Measurements from ENCODE around the gene HECTD3.

HECTD3 gene

DNA sequence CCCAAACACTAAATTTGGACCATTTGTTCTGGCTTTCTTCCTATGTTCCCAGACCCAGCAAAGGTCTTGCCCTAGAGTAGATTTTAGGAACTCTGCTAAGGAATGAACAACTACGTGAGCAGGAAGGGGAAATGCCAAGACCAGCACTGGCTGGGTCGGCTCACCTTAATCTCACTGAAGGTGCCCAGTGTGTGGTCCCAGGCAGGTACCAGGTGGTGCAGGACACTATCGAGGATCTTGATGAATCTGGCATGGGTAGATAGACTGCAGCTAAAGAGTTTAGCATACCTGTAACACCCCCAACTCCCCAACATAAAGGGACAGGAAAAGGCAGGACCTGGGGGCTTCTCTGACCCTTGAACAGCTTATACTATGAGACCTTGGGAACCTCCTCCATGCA lies 3.0 kb downstream of the HECTD3 start:
- H3K27ac ChIP-seq (replicated peaks) = no peak overlapping the region
- TF ChIP-seq POLR2AphosphoS5 (IDR thresholded peaks at IDR 0.05; ENCODE audit: low read depth) = no peak
- no peak for TF ChIP-seq GABPA (IDR thresholded peaks at IDR 0.05; ENCODE audit: low read depth)
- TF ChIP-seq, protein P1, sequence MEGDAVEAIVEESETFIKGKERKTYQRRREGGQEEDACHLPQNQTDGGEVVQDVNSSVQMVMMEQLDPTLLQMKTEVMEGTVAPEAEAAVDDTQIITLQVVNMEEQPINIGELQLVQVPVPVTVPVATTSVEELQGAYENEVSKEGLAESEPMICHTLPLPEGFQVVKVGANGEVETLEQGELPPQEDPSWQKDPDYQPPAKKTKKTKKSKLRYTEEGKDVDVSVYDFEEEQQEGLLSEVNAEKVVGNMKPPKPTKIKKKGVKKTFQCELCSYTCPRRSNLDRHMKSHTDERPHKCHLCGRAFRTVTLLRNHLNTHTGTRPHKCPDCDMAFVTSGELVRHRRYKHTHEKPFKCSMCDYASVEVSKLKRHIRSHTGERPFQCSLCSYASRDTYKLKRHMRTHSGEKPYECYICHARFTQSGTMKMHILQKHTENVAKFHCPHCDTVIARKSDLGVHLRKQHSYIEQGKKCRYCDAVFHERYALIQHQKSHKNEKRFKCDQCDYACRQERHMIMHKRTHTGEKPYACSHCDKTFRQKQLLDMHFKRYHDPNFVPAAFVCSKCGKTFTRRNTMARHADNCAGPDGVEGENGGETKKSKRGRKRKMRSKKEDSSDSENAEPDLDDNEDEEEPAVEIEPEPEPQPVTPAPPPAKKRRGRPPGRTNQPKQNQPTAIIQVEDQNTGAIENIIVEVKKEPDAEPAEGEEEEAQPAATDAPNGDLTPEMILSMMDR (IDR thresholded peaks at IDR 0.05; ENCODE audit: insufficient read depth, low read length) = no peak
- no peak for TF ChIP-seq SPI1 (IDR thresholded peaks at IDR 0.05; ENCODE audit: borderline replicate concordance, low read depth)
- TF ChIP-seq, protein P2, sequence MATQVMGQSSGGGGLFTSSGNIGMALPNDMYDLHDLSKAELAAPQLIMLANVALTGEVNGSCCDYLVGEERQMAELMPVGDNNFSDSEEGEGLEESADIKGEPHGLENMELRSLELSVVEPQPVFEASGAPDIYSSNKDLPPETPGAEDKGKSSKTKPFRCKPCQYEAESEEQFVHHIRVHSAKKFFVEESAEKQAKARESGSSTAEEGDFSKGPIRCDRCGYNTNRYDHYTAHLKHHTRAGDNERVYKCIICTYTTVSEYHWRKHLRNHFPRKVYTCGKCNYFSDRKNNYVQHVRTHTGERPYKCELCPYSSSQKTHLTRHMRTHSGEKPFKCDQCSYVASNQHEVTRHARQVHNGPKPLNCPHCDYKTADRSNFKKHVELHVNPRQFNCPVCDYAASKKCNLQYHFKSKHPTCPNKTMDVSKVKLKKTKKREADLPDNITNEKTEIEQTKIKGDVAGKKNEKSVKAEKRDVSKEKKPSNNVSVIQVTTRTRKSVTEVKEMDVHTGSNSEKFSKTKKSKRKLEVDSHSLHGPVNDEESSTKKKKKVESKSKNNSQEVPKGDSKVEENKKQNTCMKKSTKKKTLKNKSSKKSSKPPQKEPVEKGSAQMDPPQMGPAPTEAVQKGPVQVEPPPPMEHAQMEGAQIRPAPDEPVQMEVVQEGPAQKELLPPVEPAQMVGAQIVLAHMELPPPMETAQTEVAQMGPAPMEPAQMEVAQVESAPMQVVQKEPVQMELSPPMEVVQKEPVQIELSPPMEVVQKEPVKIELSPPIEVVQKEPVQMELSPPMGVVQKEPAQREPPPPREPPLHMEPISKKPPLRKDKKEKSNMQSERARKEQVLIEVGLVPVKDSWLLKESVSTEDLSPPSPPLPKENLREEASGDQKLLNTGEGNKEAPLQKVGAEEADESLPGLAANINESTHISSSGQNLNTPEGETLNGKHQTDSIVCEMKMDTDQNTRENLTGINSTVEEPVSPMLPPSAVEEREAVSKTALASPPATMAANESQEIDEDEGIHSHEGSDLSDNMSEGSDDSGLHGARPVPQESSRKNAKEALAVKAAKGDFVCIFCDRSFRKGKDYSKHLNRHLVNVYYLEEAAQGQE (IDR thresholded peaks at IDR 0.05; ENCODE audit: insufficient replicate concordance, low read depth) = no peak
- H3K27me3 ChIP-seq (ENCODE audit: insufficient read depth, poor library complexity, severe bottlenecking) = no peaks in the 10 kb centered on the region
- H3K4me3 ChIP-seq (replicated peaks; ENCODE audit: insufficient read depth, low read length) = no peak overlapping the region
- DNase-seq (ENCODE audit: low read depth in 1 of 2, low spot score in 1 of 2) = no peak

DNA sequence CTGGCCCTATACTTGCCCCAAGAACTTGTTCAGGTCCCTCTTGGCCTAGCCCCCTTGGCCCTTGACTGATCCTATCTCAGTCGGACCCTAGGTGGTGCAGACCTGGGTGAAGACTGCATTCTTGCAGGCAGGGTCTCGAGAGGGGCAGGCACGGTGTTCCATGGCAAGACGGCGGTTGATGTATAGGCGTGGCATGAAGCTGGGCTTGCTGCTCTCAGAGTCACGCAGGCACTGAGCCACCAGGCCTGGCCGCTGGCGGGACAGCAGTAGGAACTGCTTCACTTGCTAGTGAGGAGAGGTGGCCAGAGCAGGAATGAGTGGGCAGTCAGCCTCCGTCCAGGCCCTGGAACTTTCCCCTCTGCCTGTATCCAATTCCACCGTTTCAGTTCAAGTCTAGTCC lies 3.8 kb downstream of the HECTD3 start:
- no peaks in the 10 kb centered on the region for H3K27me3 ChIP-seq (ENCODE audit: insufficient read depth, poor library complexity, severe bottlenecking)
- H3K27ac ChIP-seq (replicated peaks) = no peak overlapping the region
- no peak for TF ChIP-seq SPI1 (IDR thresholded peaks at IDR 0.05; ENCODE audit: borderline replicate concordance, low read depth)
- no peak for DNase-seq (ENCODE audit: low read depth in 1 of 2, low spot score in 1 of 2)
- H3K4me3 ChIP-seq (replicated peaks; ENCODE audit: insufficient read depth, low read length) = no peak overlapping the region

DNA sequence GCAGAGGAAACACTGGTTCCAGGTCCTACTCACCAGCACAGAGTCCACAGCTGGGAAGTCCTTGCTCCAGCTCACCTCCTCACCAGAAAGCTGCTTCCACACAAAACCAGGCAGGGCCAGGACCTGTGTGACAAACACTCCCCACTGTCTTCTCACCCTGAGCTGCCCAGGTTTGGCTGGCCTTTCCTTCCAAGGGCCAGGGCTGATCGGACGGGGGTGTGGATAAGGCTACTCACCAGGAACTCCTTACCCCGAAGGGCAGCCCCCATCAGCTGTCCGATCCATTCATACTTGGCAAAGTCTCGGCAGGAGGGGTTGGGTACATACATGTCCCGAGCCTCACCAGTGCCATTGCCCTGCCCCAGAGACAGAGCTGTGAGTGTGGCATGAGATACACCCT lies 5.4 kb downstream of the HECTD3 start:
- no peak overlapping the region for H3K27ac ChIP-seq (replicated peaks)

DNA sequence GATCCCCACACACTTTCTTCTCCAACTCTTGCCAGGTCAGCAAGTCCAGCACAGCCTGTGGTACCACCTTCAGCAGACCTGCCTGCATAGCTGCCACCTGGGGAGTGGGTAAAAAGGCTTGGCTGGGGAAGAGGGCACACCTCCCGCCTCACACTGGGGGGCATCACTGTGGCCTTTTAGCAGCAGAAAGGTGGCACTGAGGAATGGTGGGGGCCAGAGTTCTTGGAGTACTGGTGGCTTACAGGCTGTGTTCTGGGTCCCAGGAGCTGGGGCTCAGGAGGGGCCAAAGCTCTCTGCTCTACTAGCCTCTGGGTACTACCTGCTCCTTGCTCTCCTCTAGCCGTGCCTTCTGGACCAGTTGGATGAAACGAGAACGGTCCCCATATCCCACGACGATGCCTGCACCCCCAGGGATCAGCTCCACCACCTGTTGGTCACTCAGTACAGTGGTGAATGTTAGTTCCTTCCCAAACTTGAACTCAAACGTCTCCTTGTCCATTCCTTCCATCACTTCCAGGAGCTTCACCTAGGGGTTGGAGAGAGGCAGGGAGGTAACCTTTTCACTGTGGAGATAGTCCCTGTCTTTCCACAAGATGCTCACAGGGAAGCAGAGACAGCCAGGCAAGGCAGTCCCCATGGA lies 6.7 kb downstream of the HECTD3 start:
- DNase-seq (ENCODE audit: low read depth in 1 of 2, low spot score in 1 of 2) = no peak
- no peaks in the 10 kb centered on the region for H3K27me3 ChIP-seq (ENCODE audit: insufficient read depth, poor library complexity, severe bottlenecking)
- H3K27ac ChIP-seq (replicated peaks) = no peak overlapping the region
- H3K4me3 ChIP-seq (replicated peaks; ENCODE audit: insufficient read depth, low read length) = no peak overlapping the region
- no peak for TF ChIP-seq SPI1 (IDR thresholded peaks at IDR 0.05; ENCODE audit: borderline replicate concordance, low read depth)
- TF ChIP-seq, protein P1 (IDR thresholded peaks at IDR 0.05; ENCODE audit: insufficient read depth, low read length) = no peak
- no peak for TF ChIP-seq POLR2AphosphoS5 (IDR thresholded peaks at IDR 0.05; ENCODE audit: low read depth)
- TF ChIP-seq, protein P2 (IDR thresholded peaks at IDR 0.05; ENCODE audit: insufficient replicate concordance, low read depth) = no peak
- TF ChIP-seq GABPA (IDR thresholded peaks at IDR 0.05; ENCODE audit: low read depth) = no peak

More for the DNA sequence above, 5.4 kb downstream of the HECTD3 start:
- Histone ChIP-seq H3K27me3 (ENCODE audit: insufficient read depth, poor library complexity, severe bottlenecking) (no peaks in the 10 kb centered on the region), H3K4me3 (replicated peaks; ENCODE audit: insufficient read depth, low read length) (no peak overlapping the region)
- DNase-seq (ENCODE audit: low read depth in 1 of 2, low spot score in 1 of 2) = no peak
- TF ChIP-seq POLR2AphosphoS5 (IDR thresholded peaks at IDR 0.05; ENCODE audit: low read depth) = no peak

DNA sequence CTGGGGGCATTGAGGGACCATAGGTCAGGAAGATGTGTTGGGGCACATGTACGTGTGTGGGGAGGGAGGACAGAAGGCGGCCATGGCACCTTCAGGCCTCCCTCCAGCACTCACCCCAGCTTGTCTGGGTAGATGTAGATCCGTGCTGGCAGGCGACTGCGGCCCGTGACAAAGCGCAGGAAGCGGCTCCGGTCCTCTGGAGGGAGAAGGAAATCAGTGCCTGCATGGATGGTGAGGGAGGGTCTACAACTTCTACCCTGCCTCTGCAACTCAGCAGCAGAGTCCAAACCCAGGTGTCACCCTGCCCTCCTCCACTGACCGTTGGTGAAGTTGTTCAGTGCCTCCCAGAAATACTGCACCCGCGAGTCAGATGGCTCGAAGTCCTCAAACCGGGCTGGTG lies 7.4 kb downstream of the HECTD3 start:
- no peaks in the 10 kb centered on the region for H3K27me3 ChIP-seq (ENCODE audit: insufficient read depth, poor library complexity, severe bottlenecking)
- no peak for DNase-seq (ENCODE audit: low read depth in 1 of 2, low spot score in 1 of 2)
- no peak overlapping the region for H3K4me3 ChIP-seq (replicated peaks; ENCODE audit: insufficient read depth, low read length)
- TF ChIP-seq, protein P2 (IDR thresholded peaks at IDR 0.05; ENCODE audit: insufficient replicate concordance, low read depth) = no peak
- TF ChIP-seq, protein P1 (IDR thresholded peaks at IDR 0.05; ENCODE audit: insufficient read depth, low read length) = no peak
- TF ChIP-seq POLR2AphosphoS5 (IDR thresholded peaks at IDR 0.05; ENCODE audit: low read depth) (no peak), SPI1 (IDR thresholded peaks at IDR 0.05; ENCODE audit: borderline replicate concordance, low read depth) (no peak), GABPA (IDR thresholded peaks at IDR 0.05; ENCODE audit: low read depth) (no peak)
- H3K27ac ChIP-seq (replicated peaks) = no peak overlapping the region
